Islet of Langerhans (tissue), 1 donor: ENCODE measurements around the gene SMPD4.
"Not testable (repeated sequence)": the region's sequence is repeated elsewhere in the genome, so short reads cannot be mapped to it uniquely, and the experiment has no call there.

Experiments used
- FAIRE-seq: peaks from one replicate; lab custom pipeline; 2011; peaks lifted over from hg19 to GRCh38; lab: Jason Lieb, UNC

Gene SMPD4, protein sequence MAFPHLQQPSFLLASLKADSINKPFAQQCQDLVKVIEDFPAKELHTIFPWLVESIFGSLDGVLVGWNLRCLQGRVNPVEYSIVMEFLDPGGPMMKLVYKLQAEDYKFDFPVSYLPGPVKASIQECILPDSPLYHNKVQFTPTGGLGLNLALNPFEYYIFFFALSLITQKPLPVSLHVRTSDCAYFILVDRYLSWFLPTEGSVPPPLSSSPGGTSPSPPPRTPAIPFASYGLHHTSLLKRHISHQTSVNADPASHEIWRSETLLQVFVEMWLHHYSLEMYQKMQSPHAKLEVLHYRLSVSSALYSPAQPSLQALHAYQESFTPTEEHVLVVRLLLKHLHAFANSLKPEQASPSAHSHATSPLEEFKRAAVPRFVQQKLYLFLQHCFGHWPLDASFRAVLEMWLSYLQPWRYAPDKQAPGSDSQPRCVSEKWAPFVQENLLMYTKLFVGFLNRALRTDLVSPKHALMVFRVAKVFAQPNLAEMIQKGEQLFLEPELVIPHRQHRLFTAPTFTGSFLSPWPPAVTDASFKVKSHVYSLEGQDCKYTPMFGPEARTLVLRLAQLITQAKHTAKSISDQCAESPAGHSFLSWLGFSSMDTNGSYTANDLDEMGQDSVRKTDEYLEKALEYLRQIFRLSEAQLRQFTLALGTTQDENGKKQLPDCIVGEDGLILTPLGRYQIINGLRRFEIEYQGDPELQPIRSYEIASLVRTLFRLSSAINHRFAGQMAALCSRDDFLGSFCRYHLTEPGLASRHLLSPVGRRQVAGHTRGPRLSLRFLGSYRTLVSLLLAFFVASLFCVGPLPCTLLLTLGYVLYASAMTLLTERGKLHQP

DNA sequence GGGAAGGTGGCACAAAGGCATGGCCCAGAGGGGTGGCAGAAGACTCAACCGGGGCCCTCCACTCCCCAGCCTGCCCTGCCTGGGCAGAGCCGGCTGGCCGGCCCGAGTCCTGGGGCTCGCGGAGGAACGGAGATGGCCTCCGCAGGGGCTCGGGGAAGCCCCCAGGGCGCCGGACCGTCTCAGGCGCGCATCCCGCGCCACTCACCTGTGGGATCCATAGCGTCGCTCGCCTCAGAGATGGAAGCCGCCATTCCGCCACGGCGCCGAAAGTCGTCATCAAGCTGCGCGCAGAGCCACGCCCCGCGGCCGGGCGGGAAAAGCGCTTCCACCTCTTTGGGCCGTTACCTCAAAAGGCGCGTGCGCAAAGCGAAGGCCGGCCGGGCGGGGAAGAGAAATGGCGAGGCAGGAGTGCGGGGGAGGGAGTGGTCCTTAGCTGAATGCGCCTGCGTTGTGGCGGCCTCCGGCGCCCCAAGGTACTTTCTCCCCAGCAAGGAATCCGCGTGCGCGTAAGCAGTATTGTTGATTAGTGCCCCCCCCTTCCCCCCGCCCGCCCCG, at the start of gene SMPD4:
TSS of gene SMPD4 (minus strand) at position 278 of the 555 bp plus-strand sequence. CDS start 5,010 bp downstream, outside the sequence.
- FAIRE-seq = no peak

DNA sequence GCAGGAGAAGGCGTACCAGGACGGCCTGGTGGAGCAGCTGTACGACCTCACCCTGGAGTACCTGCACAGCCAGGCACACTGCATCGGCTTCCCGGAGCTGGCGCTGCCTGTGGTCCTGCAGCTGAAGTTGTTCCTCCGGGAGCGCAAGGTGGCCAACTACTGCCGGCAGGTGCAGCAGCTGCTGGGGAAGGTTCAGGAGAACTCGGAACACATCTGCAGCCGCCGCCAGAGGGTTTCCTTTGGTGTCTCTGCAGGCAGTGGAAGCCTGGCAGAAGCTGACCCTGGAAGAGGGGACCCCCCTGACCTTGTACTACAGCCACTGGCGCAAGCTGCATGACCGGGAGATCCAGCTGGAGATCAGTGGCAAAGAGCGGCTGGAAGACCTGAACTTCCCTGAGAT, 49.5 kb upstream of the SMPD4 start:
- FAIRE-seq = not testable (repeated sequence)

DNA sequence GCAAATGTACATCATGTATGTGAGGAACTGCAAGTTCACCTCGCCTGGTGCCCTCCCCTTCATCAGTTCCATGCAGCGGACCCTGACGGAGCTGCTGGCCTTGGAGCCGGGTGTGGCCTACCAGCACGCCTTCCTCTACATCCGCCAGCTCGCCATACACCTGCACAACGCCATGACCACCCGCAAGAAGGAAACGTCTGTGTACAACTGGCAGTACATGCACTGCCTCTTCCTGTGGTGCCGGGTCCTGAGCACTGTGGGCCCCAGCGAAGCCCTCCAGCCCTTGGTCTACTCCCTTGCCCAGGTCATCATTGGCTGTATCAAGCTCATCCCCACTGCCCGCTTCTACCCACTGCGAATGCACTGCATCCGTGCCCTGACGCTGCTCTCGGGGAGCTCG, 49.0 kb upstream of the SMPD4 start:
- not testable (repeated sequence) for FAIRE-seq

DNA sequence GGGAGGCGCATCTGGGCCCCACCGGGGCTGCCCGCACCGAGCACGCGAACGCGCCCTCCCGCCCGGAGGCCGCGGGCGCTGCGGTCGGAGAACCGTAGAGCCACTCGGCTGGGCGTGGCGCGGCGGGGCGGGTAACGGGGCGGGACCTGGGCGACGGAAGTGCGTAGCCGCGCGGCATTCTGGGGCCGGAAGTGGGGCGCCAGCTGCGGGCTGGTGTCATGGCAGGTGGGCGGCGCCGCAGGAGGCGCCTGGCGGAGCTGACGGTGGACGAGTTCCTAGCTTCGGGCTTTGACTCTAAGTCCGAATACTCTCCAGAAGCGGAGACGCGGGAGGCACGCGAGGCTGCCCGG, 47.7 kb upstream of the SMPD4 start:
- FAIRE-seq = not testable (repeated sequence)

DNA sequence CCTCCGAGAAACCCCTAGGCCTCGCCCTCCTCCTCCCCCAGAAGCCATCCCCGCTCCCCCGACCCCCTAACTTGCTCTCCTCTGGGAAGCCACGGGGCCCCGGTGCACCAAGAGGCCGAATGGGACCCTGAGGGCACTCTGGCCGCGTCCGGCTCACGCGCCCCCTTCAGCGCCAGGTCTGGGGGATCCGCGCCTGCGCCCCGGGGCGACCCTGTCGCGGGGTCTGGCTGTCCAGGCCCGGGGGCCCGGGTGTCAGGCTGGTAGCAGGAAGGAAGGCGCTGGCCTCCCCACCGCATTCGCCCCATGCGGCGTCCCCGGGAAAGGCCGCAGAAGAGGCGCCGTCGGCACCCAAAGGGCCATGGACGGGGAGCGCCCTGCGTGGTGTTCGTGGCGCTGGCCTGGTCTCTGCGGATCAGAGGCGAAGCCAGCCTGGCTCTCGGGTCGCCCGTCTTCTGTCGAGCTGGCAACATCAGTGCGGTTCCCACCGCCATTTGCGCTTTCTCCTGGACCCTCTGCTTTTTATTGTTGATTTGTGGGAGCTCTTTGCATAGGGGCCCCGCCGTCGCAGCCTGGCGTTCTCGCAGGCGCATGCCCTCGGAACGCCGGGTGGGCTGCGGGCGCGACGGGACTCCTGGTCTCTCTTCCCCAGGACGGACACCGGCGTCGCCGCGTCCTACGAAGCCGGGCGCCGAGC, 47.2 kb upstream of the SMPD4 start:
- not testable (repeated sequence) for FAIRE-seq

DNA sequence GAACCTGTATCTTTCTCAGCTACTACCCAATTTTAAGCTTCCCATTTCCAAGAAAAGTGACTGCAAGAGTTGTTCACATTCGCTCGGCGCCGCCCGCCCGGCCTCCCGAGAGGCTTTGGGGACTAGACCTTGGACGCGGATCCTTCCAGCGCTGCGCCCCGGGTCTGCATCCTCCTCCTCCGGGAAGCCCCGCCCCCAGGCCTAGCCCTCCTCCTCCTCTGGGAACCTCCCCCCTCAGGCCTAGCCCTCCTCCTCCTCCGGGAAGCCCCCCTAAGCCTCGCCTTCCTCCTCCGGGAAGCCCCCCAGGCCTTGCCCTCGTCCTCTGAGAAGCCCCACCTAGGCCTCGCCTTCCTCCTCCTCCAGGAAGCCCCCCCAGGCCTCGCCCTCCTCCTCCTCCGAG, 46.6 kb upstream of the SMPD4 start:
- not testable (repeated sequence) for FAIRE-seq

DNA sequence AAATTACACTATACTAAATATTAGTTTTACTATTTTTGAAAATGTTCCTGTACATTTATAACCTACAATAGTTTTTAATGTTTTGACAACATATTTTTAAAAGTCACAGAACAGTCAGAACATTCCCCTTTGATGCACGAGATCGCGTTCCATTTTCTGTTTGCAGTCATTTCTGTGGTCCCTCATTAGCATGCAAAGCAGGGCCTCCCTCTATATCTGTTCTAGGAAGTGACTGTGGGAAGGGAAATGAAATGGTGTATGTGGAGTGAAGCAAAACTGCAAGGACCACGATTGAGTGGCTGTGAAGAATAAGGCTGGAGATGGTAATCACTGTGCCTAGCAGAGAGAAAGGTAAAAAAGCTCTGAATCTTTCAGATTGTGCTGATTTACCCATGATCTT, 41.1 kb upstream of the SMPD4 start:
- not testable (repeated sequence) for FAIRE-seq

DNA sequence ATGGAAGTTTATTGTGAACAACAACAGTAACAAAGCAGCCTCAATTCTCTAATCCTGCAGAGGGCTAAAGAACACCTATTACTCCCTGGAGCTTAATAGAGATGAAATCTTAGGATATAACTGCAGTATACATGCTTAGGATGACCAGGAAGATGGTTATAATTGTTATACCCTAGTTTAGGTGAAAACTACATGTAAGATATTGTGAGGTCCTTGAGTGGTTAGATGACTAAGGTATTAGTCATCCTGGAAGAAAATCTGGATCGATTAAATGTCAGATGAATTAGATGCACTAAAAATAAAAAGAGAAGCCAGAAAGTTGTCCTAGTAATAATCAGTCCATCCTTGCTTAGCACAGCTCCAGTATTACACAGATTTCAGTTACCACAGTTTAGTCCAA, 39.1 kb upstream of the SMPD4 start:
- not testable (repeated sequence) for FAIRE-seq

DNA sequence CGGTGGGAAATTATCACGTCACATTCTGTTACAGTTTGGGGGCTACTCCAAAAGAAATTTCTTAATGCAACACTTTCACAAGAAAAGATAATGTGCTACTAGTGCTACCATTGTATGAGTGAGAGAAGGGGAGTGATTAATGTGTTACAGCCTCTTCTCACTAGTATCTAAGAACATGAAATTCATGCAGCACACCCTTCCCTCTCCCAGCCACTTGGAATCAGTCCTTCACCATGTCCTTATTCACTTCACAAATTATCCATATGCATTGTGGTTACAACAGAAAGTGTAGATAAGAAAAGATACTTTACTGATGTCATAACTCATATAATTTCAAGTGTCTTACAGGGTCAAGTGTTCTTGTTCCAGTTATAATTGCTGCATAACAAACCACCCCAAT, 37.7 kb upstream of the SMPD4 start:
- not testable (repeated sequence) for FAIRE-seq

DNA sequence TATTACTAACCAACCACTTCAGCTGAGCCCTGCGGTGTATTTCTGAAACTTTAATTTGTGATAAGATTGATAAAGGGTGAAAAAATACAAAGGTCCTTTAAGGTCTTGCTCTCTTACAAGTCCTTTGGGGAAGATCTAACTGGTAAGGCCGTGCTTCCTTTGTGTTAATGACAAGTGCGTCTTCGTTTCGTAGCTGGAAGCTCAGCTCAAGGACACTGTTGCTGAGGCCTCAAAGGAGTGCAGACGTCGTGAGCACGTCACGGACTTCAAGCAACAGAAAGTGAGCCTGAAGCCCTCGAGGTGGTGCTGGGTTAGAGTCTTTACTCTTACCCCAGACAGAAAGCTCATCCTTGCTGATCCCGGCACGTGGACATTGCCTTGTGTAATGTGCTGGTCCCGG, 25.6 kb upstream of the SMPD4 start:
- not testable (repeated sequence) for FAIRE-seq

DNA sequence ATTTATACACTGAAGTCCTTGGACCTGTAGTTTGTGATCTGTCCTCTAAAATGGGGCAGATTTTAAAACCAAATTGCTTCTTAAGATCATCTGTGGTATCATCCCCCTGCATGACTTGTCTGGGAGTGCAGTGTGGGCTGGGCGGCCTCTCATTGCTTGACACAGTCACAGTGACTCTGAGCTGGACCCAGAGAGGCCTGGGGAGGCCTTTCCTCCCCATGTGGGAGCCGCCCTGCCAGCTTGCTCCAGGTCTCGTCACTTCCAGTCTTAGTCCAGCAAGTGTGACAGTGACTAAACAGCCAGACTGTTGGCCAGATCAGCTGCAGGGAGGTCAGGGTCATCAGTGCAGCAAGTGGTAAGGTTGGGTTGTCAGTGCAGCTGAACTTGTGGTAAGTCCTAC, 21.7 kb upstream of the SMPD4 start:
- not testable (repeated sequence) for FAIRE-seq

DNA sequence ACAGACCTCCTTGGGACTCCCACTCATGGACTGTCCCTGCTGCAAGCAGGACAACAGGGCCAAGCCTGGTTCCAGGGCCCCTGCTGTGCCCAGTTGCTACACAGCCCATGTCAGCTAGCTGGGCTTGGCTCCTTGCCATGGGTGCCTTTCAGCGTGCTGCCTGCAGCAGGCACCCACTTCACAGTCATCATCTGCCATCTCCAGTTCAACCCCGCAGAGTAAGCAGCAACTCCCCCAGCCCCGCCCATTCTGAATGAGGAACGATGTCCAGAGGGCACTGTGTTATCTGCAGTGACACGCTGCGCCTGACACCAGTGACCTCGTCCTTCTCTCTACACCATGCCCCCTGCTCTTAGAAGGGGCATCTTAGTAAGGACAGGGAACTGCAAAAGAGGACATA, 21.1 kb upstream of the SMPD4 start:
- FAIRE-seq = not testable (repeated sequence)

DNA sequence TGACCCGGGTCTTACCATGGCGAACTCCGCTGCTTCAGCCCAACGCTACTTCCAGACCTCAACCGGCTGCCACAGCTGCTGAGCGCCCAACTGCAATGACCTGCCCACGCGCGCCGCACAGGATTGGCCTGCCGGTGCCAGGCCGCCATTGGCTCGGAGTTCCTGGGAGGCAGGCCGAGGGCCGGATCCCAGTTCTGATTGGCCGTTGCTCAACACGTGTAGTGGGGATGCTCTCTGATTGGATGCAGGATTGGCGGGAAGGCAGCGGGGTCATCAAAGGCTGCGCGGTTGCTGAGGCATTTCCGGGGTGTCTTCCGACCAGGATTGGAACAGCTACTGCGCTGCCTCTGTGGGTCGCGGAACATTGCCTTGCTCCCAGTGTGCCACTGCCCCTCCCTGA, 16.9 kb upstream of the SMPD4 start, which contains the start of gene TUBA3E:
TSS of gene TUBA3E (minus strand) at position 97 of the 400 bp plus-strand sequence. CDS start at position 18, 79 bp downstream.
- FAIRE-seq = no peak

DNA sequence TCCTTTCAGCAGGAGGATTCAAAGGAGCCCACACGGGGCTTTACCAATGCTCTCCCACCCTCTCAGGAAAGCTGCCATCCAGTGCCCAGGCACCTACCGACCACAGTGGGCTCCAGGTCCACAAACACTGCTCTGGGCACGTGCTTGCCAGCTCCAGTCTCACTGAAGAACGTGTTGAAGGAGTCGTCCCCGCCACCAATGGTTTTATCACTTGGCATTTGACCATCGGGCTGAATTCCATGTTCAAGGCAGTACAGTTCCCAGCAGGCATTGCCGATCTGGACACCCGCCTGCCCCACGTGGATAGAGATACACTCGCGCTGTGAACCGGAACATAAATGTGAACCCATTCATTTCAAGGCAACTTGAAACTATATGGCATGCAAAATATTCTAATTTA, 14.7 kb upstream of the SMPD4 start:
- not testable (repeated sequence) for FAIRE-seq

DNA sequence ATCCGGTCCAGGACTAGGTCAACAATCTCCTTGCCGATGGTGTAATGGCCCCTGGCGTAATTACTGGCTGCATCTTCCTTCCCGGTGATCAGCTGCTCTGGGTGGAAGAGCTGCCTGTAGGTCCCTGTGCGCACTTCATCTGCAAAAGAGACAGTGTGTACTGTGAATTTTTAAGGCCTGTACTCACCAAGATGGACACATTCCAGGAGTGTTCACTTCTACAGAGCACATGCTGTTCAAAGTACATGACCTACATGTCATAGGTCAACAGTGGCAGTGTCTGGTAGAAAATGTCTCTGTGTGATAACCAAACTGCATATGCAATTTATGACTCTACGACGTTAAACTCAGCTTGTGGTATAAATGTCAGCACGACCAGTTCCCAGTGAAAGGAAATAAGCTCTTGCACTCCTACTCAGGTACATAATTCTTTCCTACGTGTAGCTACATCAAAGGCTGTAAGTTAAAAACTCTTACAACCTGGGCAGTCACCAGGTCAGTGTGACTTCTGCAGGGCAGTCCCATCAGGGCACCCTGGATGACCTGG, 13.8 kb upstream of the SMPD4 start:
- FAIRE-seq = not testable (repeated sequence)

DNA sequence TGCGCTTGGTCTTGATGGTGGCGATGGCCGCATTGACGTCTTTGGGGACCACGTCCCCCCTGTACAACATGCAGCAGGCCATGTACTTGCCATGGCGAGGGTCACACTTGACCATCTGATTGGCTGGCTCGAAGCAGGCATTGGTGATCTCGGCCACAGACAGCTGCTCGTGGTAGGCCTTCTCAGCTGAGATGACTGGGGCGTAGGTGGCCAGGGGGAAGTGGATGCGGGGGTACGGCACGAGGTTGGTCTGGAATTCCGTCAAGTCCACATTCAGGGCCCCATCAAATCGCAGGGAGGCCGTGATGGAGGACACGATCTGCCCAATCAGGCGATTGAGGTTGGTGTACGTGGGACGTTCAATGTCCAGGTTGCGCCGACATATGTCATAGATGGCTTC, 12.4 kb upstream of the SMPD4 start:
- FAIRE-seq = not testable (repeated sequence)

DNA sequence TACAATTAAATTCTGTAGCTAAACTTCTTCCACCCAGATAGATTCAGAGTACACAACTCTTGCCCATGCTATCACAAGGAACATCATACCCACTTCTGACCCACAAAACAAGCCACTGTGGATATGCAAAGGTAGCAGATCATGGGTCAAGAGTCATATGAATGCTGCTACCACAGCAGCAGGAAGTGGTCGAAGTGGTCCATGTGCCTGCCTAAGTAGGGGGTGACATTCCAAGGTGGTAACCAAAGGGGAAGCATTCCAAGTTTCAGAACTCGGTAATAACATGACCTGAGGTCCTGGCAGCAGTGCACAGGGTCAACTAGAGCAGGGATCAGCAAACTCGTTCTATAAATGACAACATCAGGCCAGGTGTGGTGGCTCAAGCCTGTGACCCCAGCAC, 11.0 kb upstream of the SMPD4 start:
- not testable (repeated sequence) for FAIRE-seq

DNA sequence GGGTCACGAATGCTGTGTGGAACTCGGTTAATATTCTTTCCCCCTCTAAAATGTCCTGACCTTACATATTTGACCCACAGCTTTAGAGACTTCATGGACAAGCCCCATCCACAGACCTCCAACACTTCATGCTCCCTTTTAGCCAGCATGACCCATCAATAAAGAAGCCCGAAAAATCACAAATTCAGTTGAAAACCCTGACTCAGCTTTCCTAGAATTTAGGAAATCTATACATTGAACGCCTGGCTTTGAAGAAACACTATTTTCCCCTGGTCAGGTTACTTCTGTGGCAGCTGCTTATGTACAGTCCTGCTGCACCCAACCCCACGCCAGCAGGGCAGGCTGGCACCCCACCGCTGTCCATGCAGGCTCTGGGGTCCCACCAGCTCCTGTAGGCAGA, 9.9 kb upstream of the SMPD4 start:
- not testable (repeated sequence) for FAIRE-seq

DNA sequence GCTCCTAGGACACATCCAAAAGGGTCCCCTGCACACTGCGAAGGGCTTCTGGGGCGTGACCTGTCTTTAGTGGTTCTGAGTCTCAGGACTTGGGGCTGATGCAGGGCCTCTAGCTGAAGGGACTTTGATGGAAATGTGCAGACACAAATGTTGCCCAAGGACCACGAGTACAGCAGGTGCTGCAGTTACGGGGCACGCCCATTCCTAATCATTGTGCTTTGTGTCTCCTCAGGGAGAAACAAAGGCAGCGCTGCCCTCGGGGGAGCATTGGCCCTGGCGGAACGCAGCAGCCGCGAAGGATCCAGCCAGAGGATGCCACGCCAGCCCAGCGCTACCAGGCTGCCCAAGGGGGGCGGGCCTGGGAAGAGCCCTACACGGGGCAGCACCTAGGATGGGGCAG, 8.8 kb upstream of the SMPD4 start:
- no peak for FAIRE-seq

DNA sequence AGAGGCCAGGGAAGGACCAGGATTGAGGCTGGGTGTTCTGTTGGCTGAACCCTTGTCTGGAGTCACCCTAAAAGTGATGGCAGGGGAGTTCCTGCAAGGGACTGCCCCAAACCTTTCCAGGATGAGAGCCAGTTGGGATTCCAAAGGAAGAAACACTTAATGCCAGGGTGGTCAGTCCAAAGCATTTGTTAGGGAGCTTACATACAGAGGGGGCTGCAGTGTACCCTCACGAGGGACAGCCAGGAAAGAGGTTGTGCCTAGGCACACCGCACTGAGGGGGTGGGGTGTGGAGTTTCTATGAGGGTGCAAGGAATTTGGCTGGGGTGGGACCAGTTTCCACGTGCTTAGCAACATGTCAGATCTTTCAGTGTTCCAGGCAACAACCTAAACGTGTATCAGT, 7.6 kb upstream of the SMPD4 start:
- FAIRE-seq = not testable (repeated sequence)

DNA sequence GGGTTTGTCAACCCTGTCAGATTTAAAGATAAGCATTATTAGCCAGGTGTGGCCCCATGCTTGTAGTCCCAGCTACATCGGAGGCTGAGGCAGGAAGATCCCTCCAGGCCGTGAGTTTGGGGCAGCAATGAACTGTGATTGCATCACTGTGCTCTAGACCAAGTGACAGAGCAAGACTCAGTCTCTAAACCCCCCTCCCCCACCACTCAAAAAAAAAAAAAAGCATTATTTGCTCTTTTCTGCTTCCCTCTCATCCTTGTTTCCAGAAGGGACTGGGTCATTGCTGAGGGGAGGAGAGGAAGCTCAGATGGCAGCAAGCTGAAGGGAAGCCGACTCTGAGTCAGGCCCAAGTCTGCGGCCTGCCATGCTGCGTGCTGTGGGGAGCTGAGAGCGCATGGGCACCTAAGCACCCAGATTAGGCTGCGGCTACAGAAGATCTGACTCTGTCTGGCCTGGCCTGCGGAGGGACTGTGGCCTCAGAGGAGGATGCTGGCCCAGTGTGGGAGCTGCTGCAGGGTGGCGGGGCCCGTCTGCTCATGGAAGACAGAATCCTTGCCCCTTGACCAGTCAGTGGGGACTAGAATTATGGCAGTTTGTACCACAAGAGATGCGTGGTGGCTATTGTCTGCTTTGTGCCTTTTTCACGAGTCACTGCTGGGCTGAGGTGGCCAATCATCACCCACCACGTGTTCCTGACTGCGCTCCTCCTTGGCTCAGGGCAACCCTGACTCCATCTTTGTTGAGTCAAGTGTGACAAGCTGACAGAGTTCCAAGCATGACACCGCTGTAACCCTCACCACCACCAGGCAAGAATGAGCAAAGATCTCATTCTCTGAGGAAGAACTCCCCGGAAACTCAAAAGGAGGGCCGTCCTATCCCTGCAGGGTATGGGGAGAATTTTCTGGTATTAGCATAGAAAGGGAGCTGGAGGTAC, 6.7 kb upstream of the SMPD4 start:
- not testable (repeated sequence) for FAIRE-seq
